NB4 (cell line): Measurements from ENCODE around the gene ANKRD12.

Source experiments
- MYC ChIP-seq: IDR thresholded peaks from 2 replicates; pipeline ENCODE4 v1.6.1; 2011; ENCODE audit warnings: low read depth, low read length
- POLR2A ChIP-seq: IDR thresholded peaks from 2 replicates; pipeline ENCODE4 v1.6.1; 2011; ENCODE audit warnings: mild to moderate bottlenecking; ENCODE audit not compliant: insufficient read length; ENCODE audit errors: extremely low read depth
- TF ChIP-seq, protein P1 (sequence below): IDR thresholded peaks from one replicate; pipeline ENCODE4 v1.5.1; 2012; ENCODE audit warnings: low read depth, low read length
- TF ChIP-seq, protein P2 (sequence below): IDR thresholded peaks from 2 replicates; pipeline ENCODE4 v1.6.1; 2011; ENCODE audit warnings: low read depth, low read length

DNA sequence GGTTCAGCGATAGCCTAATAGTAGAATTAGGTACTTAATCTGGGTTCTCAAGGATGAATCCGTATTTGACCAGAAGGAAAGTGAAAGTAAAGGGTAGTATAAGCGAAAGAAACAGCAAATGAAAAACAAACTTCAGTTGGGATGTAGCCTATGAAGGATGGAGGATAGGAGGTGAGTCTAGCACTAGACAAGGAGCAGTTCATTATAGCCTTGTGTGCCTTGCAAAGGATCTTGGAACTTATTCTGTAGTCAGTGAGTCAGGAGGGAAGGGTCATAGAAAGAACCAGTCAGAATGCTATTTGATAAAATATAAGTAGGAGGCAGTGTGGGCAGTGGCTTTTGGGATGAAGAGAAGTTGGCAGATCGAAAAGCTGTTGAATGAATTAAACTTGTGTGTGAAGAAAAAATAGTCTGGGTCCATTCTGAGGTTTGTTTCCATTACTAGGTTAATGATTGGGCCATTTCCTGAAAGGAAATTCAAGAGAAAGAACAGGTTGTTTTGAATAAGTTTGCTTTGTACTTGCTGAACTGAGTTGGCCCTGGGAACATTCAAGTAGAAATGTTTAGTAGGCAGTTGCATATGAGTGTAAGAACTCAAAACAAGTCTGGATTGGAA lies 48.5 kb downstream of the ANKRD12 start:
- TF ChIP-seq POLR2A: no peak
- TF ChIP-seq, protein P1, sequence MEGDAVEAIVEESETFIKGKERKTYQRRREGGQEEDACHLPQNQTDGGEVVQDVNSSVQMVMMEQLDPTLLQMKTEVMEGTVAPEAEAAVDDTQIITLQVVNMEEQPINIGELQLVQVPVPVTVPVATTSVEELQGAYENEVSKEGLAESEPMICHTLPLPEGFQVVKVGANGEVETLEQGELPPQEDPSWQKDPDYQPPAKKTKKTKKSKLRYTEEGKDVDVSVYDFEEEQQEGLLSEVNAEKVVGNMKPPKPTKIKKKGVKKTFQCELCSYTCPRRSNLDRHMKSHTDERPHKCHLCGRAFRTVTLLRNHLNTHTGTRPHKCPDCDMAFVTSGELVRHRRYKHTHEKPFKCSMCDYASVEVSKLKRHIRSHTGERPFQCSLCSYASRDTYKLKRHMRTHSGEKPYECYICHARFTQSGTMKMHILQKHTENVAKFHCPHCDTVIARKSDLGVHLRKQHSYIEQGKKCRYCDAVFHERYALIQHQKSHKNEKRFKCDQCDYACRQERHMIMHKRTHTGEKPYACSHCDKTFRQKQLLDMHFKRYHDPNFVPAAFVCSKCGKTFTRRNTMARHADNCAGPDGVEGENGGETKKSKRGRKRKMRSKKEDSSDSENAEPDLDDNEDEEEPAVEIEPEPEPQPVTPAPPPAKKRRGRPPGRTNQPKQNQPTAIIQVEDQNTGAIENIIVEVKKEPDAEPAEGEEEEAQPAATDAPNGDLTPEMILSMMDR: no peak
- no peak for TF ChIP-seq MYC
- TF ChIP-seq, protein P2, sequence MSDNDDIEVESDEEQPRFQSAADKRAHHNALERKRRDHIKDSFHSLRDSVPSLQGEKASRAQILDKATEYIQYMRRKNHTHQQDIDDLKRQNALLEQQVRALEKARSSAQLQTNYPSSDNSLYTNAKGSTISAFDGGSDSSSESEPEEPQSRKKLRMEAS: no peak
